GM19372 (cell line): ENCODE measurements around the gene ZNF718.
"Not testable (repeated sequence)": the region's sequence is repeated elsewhere in the genome, so short reads cannot be mapped to it uniquely, and the experiment has no call there.

ENCODE experiments used
- ATAC-seq: cut with Tn5 transposase; IDR thresholded peaks from one replicate; pipeline ENCODE4 v1.9.1; 2021; ENCODE audit warnings: mild to moderate bottlenecking, low read depth, moderate library complexity; ENCODE audit not compliant: unreplicated experiment

Gene ZNF718

GRCh38 chr4:124275-125081, at the start of gene ZNF718:
Gene ZNF718, plus strand, starts transcription at chr4:124501. Its CDS starts 170 bp downstream, at chr4:124671.
- peak; percentile 97 for ATAC-seq

- ATAC-seq = no peak
Measured at GRCh38 chr4:85951-86350, 38.4 kb upstream of the ZNF718 start.

GRCh38 chr4:86559-87324, 37.6 kb upstream of the ZNF718 start:
- ATAC-seq = not testable (repeated sequence)

DNA sequence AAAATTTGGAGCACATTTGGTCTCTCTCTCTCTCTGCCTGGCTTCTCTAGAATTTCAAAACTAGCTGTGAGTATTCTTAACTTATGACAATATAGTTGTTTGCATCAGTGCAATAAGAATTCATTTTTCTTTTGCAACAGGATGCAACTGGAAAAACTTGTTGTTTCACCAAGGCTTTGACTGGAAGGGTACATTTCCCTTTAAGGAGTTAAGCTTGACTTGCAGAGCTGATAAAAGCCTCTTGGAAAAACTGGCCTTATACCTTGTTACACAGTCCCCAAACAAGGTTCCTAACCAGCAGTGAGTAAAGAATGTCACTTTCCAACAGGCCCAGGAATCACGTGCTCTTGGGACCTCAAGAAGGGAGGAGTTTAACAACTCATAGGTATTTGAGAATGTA, 25.9 kb upstream of the ZNF718 start:
- ATAC-seq = no peak

DNA sequence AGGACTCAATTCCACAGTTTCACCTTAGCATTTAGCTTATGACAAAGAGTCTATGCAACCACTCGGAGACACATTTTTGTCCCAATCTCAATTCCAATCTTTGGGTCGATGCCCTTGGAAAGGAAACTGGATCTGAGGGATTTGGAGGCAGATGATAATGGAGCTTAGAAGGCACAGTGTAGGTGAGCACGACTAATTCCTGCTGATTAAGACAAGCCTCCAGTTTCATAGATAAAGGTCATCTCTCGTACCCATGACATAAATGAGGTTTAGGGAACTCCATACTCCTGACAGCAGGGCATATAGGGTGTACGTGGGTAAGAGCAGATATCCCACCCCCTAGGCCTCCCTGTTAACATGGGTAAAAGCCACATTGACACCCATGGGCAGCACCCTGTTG, 24.4 kb upstream of the ZNF718 start:
- no peak for ATAC-seq

DNA sequence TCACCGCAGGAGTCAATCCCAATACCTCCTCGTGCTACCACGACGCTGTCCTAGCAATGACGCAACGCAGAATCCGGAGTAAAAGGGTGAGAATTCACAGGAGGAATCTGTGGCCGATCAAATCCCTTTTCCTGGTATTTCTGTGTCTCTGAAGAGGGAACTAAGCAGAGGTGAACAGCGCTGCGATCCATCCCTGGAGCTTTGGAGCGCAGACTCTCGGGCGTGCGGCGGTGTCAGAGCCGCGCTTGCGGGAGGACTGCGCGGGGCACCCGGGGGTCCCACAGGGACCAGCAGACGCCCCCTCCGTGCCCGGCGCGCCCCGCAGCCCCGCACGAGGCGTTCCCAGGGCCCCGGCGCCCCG, 17.2 kb upstream of the ZNF718 start:
- ATAC-seq = no peak

- ATAC-seq = no peak
Measured at GRCh38 chr4:107444-108429, 16.6 kb upstream of the ZNF718 start.

DNA sequence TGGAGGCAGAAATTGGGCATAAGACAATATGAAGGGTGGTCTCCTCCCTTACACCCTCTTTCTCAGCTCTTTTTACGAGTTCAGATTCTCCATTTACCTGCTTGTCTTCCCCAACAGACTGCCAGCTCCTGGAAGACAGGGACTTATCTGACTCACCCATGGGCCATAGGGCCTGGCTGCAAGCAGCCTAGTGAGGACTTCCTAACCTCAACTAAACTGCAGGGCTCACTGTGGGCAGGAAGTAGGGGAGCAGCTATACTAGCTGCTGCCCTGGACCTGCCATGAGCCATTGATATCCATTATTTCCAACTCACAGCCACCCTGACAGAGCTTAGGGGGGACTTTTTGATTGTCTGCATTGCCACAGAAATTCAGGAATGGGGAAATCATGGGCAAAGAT, 11.5 kb upstream of the ZNF718 start:
- no peak for ATAC-seq

- ATAC-seq = no peak
Measured at GRCh38 chr4:113732-114131, 10.6 kb upstream of the ZNF718 start.

DNA sequence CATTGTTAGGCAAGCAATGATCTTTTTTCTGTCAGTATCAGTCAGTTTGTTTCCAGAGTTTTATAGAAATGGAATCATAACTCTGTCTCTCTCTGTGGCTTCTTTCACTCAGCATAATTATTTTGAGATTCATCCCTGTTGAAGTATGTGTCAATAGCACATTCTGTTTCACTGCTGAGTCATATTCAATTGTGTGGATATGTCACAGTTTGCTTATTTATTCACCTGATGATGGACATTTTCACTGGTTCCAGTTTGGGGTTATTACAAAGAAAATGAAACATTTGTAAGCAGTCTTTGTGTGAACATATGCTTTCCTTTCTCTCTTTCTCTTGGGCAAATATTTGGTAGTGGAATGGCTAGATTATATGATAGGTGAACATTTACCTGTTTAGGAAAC, 10.2 kb upstream of the ZNF718 start:
- no peak for ATAC-seq

DNA sequence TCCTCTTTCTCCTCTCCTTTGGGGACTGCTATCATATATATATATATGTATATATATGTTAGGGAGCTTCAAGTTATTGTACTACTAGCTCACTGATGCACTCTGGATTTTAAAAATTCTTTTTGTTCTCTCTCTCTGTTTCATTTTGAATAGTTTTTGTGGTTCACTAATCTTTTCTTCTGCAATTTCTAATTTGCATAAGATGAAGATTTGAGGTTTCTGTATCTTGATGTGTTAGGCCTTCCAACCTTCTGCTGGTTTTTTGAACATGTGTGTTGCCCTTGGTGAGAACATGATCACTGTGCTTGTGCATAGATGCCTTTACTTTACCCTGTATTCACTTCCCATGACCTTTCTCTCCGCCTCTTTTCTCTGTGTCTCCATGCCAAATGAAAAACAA, 7.8 kb upstream of the ZNF718 start:
- no peak for ATAC-seq

GRCh38 chr4:120616-121015, 3.7 kb upstream of the ZNF718 start:
- no peak for ATAC-seq

DNA sequence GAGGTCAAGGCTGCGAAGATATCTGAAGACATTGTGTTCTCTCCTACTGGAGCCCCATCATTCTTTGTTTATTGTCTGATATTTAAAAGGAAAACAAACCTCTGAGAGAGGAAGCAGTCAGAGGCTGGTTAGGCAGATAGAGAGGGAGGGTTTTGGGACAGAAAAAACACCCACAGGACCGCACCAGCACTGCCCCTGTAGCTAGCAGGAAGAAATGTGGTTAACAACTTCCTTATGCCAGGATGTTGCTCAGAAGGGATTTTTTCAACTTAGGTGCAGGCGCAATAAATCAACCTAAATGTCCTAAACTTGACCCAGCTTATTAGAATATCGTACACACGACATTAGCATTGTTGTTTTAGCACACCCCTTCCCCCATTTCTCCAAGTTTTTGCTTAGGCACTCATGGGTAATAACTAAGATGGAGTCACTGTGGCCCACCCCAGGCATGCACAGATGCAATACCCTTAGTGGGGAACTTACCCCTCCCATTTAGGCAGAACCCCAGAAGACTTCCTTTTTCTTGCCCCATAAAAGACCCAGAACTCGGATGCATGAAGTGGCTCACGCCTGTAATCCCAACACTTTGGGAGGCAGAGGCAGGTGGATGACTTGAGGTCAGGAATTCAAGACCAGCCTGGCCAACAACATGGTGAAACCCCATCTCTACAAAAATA, 2.8 kb upstream of the ZNF718 start:
- ATAC-seq = no peak

GRCh38 chr4:123922-124274, 403 bp upstream of the ZNF718 start:
- not testable (repeated sequence) for ATAC-seq

- peak; percentile 24 for ATAC-seq
Measured at GRCh38 chr4:125091-125771, 930 bp downstream of the ZNF718 start.

- ATAC-seq = no peak
Measured at GRCh38 chr4:125833-126232, 1.5 kb downstream of the ZNF718 start.

DNA sequence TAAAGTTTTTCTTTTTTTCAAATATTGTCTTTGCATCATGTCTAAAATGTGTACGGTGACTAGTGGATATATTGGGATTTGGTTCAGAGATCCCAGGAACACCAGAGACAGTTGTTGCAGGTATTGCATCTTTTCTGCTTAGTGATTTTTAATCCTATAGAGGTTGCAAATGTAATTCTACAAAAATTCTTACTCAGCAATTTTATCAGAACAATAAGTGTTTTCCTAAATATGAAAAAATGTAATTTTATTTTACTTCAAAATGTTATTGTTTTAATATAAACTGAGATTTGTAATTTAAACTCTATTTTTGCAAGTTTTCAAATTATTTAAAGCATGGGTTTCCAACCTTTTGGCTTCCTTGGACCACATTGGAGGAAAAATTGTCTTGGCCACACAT, 8.2 kb downstream of the ZNF718 start:
- ATAC-seq = no peak

- no peak for ATAC-seq
Measured at GRCh38 chr4:138935-139334, 14.6 kb downstream of the ZNF718 start.

DNA sequence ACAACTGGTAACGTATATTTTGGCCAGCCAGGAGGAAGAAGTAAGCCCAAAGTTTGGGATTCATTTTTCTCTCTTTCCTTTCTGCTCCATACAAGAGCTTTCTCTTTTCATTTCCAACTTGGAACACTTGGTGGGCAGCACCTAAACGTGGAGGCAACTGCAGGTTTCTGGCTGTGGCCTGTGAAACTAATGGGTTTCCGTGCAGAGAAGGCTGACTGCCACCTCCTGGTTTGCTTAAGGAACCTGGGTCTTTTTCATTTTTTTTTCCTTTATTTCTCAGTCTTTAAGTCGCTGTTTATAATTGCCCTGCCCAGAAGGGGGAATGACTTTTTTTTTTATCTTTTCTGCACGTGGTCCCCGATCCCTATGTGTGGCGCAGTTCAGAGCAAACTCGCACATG, 15.4 kb downstream of the ZNF718 start:
- ATAC-seq = no peak

- no peak for ATAC-seq
Measured at GRCh38 chr4:146621-147020, 22.3 kb downstream of the ZNF718 start.
